Measurements from ENCODE around the gene EIF3D.

The EIF3D gene

DNA sequence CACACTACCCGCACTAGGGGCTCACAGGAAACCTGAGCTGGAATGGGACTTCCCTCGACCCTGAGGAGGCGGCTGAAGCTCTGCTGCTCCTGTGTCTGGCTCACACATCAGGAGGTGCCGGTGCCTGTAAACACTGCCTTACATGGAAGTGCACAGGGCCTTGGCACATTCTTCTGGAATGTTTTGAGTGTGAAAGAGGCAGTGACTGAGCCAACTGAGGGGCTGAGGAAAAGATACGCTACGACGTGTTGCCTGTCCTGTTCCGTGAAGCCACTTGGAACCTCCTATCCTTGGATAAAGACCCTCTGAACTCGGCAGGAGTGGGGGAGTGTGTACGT is 58.0 kb downstream of the EIF3D start:
- Histone ChIP-seq H3K9me3 (replicated peaks; ENCODE audit: insufficient read depth, low read length) (no peaks in the 10 kb centered on the region), H3K9ac (ENCODE audit: low read length) (no peak overlapping the region), H3K4me3 (ENCODE audit: low read length) (no peak overlapping the region), H3K27ac (ENCODE audit: low read length) (no peak overlapping the region), H3F3A (ENCODE audit: insufficient read depth, low read length) (0 out of 2 replicates have a peak, but pooled peaks cover 4% of the 10 kb centered on the region), H3K27me3 (replicated peaks; ENCODE audit: insufficient read depth, low read length) (no peaks in the 10 kb centered on the region), H3K4me2 (ENCODE audit: low read depth, low read length) (no peak overlapping the region), H3K9me2 (replicated peaks; ENCODE audit: insufficient read depth, low read length) (no peaks in the 10 kb centered on the region), H3K79me2 (ENCODE audit: low read length) (peaks cover 14% of the 10 kb centered on the region), H4K20me1 (ENCODE audit: insufficient read depth, low read length) (no peaks in the 10 kb centered on the region), H3K36me3 (replicated peaks; ENCODE audit: insufficient read depth, low read length) (0 out of 2 replicates have a peak, but pooled peaks cover 1% of the 10 kb centered on the region), H2AFZ (ENCODE audit: low read length) (no peak overlapping the region), H3K4me1 (ENCODE audit: low read length) (peaks cover 34% of the 10 kb centered on the region)
- TF ChIP-seq, protein P1, sequence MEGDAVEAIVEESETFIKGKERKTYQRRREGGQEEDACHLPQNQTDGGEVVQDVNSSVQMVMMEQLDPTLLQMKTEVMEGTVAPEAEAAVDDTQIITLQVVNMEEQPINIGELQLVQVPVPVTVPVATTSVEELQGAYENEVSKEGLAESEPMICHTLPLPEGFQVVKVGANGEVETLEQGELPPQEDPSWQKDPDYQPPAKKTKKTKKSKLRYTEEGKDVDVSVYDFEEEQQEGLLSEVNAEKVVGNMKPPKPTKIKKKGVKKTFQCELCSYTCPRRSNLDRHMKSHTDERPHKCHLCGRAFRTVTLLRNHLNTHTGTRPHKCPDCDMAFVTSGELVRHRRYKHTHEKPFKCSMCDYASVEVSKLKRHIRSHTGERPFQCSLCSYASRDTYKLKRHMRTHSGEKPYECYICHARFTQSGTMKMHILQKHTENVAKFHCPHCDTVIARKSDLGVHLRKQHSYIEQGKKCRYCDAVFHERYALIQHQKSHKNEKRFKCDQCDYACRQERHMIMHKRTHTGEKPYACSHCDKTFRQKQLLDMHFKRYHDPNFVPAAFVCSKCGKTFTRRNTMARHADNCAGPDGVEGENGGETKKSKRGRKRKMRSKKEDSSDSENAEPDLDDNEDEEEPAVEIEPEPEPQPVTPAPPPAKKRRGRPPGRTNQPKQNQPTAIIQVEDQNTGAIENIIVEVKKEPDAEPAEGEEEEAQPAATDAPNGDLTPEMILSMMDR (IDR thresholded peaks at IDR 0.05; ENCODE audit: low read length), result no peak
- TF ChIP-seq EZH2 (optimal IDR thresholded peaks at IDR 0.05; ENCODE audit: low read depth, low read length) (no peak), EZH2phosphoT487 (IDR thresholded peaks at IDR 0.05; ENCODE audit: low read length) (no peak)
- no peak for DNase-seq

DNA sequence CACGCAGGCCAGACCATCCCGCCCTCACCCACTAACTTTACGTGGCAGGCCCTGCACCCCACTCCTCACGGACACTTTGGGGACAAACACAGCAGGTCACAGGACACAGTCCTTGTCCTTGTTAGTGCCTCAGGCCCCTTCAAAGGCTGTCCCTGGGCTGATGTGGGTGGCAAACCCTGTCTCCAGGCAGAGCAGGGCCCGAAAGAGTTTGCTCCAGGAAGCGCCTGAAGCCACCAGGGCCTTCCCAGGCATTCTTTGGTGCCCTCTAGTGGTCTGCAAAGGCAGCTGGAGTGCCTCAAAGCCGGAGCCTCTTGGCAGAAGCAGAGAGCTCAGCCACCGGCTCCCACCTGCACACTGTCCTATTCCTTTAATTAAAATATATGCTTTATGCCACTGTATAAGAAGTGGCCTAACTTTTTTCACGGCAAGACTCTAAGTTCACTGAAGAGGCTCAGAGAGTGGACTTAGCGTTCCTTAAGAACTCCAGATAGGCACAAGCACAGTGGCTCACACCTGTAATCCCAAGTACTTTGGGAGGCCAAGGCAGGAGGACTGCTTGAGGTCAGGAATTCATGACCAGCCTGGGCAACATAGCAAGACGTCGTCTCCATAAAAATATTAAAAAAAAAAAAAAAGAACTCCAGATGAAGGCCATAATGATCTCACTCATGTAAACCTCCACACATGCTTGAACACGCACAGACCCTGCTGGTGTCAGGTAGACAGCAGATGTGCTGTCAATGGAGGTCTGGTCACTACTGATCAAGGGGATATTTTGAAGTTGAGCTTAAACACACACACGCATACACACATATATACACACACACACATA is 58.6 kb downstream of the EIF3D start:
- H3K4me1 ChIP-seq (ENCODE audit: low read length), result peaks cover 34% of the 10 kb centered on the region

DNA sequence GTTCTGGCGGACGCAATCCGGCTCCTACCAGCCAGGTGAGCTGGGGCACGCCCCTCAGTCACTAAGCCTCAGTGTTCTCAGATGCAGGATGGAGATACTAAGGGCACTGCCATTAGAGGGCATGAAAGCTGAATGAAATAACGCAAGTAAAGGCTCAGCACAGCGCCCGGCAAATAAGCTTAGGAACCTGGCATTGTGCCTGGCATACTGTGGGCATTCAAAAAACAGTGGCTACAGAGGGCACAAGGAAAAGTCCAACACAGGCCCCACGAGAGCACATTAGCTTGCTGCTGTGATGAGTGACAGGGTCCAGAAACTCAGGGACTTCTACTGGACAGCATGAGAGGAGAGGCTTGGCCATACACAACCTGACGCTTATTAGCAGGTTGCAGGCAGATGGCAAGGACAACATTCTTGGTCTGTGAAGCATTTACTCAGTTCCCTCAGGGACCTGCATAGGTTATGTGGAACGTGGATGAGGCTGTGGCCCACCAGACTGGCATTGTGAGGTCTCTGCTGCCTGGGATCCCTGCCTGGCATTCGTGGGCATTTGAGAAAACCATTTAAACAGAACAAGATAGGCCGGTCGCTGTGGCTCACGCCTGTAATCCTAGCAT is 59.8 kb downstream of the EIF3D start:
- Histone ChIP-seq H3K27ac (ENCODE audit: low read length) (no peak overlapping the region), H3F3A (ENCODE audit: insufficient read depth, low read length) (0 out of 2 replicates have a peak, but pooled peaks cover 4% of the 10 kb centered on the region), H3K79me2 (ENCODE audit: low read length) (peaks cover 11% of the 10 kb centered on the region), H3K4me1 (ENCODE audit: low read length) (peaks cover 34% of the 10 kb centered on the region), H4K20me1 (ENCODE audit: insufficient read depth, low read length) (no peaks in the 10 kb centered on the region), H2AFZ (ENCODE audit: low read length) (no peak overlapping the region), H3K27me3 (replicated peaks; ENCODE audit: insufficient read depth, low read length) (no peaks in the 10 kb centered on the region), H3K4me3 (ENCODE audit: low read length) (no peak overlapping the region), H3K9ac (ENCODE audit: low read length) (no peak overlapping the region), H3K4me2 (ENCODE audit: low read depth, low read length) (no peak overlapping the region), H3K9me2 (replicated peaks; ENCODE audit: insufficient read depth, low read length) (no peaks in the 10 kb centered on the region), H3K36me3 (replicated peaks; ENCODE audit: insufficient read depth, low read length) (no peaks in the 10 kb centered on the region), H3K9me3 (replicated peaks; ENCODE audit: insufficient read depth, low read length) (no peaks in the 10 kb centered on the region)
- TF ChIP-seq EZH2 (optimal IDR thresholded peaks at IDR 0.05; ENCODE audit: low read depth, low read length) (no peak), EZH2phosphoT487 (IDR thresholded peaks at IDR 0.05; ENCODE audit: low read length) (no peak)
- TF ChIP-seq, protein P1 (IDR thresholded peaks at IDR 0.05; ENCODE audit: low read length), result no peak
- DNase-seq, result no peak

More for the DNA sequence above, 58.6 kb downstream of the EIF3D start:
- H3K4me3 ChIP-seq (ENCODE audit: low read length), result no peak overlapping the region
- H4K20me1 ChIP-seq (ENCODE audit: insufficient read depth, low read length), result no peaks in the 10 kb centered on the region
- peak; percentile 83 for DNase-seq
- no peaks in the 10 kb centered on the region for H3K27me3 ChIP-seq (replicated peaks; ENCODE audit: insufficient read depth, low read length)
- no peaks in the 10 kb centered on the region for H3K9me2 ChIP-seq (replicated peaks; ENCODE audit: insufficient read depth, low read length)
- 0 out of 2 replicates have a peak, but pooled peaks cover 4% of the 10 kb centered on the region for H3F3A ChIP-seq (ENCODE audit: insufficient read depth, low read length)
- no peak overlapping the region for H3K9ac ChIP-seq (ENCODE audit: low read length)
- H3K79me2 ChIP-seq (ENCODE audit: low read length), result peaks cover 14% of the 10 kb centered on the region
- no peak overlapping the region for H3K27ac ChIP-seq (ENCODE audit: low read length)
- H3K9me3 ChIP-seq (replicated peaks; ENCODE audit: insufficient read depth, low read length), result no peaks in the 10 kb centered on the region
- peak overlapping the region; percentile 9; the same call in 1 of the 2 replicates for H3K4me2 ChIP-seq (ENCODE audit: low read depth, low read length)
- H2AFZ ChIP-seq (ENCODE audit: low read length), result no peak overlapping the region
- no peak for TF ChIP-seq EZH2 (optimal IDR thresholded peaks at IDR 0.05; ENCODE audit: low read depth, low read length)
- TF ChIP-seq, protein P1 (IDR thresholded peaks at IDR 0.05; ENCODE audit: low read length), result peak; percentile 96
- no peak for TF ChIP-seq EZH2phosphoT487 (IDR thresholded peaks at IDR 0.05; ENCODE audit: low read length)
- no peaks in the 10 kb centered on the region for H3K36me3 ChIP-seq (replicated peaks; ENCODE audit: insufficient read depth, low read length)
